Neural progenitor cell (in vitro differentiated cells): ENCODE results near the gene CAMKK1.

Experiments
- EZH2 ChIP-seq: fragments of 200-600 bp; sonication (generic); IDR thresholded peaks from 2 replicates; pipeline ENCODE4 v1.6.1; 2017; ENCODE audit warnings: antibody characterized with exemption, mild to moderate bottlenecking, moderate library complexity
- EZH2phosphoT487 ChIP-seq: fragments of 200-600 bp; sonication (generic); IDR thresholded peaks from 2 replicates; pipeline ENCODE4 v1.6.1; 2017; ENCODE audit warnings: antibody characterized with exemption
- TF ChIP-seq, protein P1 (sequence below): fragments of 200-600 bp; sonication (generic); IDR thresholded peaks from 2 replicates; pipeline ENCODE4 v1.5.1; 2017; ENCODE audit warnings: antibody characterized with exemption, mild to moderate bottlenecking

- TF ChIP-seq EZH2 (no peak), EZH2phosphoT487 (no peak)
- TF ChIP-seq, protein P1, sequence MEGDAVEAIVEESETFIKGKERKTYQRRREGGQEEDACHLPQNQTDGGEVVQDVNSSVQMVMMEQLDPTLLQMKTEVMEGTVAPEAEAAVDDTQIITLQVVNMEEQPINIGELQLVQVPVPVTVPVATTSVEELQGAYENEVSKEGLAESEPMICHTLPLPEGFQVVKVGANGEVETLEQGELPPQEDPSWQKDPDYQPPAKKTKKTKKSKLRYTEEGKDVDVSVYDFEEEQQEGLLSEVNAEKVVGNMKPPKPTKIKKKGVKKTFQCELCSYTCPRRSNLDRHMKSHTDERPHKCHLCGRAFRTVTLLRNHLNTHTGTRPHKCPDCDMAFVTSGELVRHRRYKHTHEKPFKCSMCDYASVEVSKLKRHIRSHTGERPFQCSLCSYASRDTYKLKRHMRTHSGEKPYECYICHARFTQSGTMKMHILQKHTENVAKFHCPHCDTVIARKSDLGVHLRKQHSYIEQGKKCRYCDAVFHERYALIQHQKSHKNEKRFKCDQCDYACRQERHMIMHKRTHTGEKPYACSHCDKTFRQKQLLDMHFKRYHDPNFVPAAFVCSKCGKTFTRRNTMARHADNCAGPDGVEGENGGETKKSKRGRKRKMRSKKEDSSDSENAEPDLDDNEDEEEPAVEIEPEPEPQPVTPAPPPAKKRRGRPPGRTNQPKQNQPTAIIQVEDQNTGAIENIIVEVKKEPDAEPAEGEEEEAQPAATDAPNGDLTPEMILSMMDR, result no peak
Observed at GRCh38 chr17:3895354-3895753, 2.5 kb upstream of the CAMKK1 start.
